GM23248 (cell line): ENCODE data around the gene ICA1.

ENCODE experiments used
- EZH2 ChIP-seq: fragments of 200-600 bp; sonication (generic); IDR thresholded peaks from 2 replicates; pipeline ENCODE4 v1.6.1; 2018; ENCODE audit warnings: antibody characterized with exemption, mild to moderate bottlenecking; ENCODE audit not compliant: insufficient read depth, poor library complexity, severe bottlenecking
- EZH2phosphoT487 ChIP-seq: fragments of 200-600 bp; sonication (generic); IDR thresholded peaks from 2 replicates; pipeline ENCODE4 v1.6.1; 2018; ENCODE audit warnings: antibody characterized with exemption, moderate library complexity, mild to moderate bottlenecking, low read depth; ENCODE audit not compliant: insufficient read depth

DNA sequence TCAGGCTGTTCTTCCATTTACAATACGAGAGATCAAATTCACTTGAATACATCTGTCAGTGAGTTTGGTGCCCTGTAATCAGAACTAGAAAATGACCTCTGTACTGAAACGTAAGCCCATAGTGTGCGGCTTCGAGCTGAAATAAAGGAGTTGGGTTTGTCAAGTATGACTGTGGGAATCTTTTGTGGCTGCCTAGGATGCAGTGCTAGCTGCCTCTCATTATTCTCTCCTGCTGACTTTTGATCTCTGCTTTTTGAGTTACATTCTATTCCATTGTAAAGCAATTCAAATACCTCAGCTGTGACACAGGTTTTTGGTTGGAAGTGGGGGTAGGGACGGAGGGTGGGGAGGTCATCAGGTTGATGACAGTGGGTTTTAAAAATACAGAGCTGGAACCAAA, 40.4 kb downstream of the ICA1 start:
- TF ChIP-seq EZH2: no peak
- no peak for TF ChIP-seq EZH2phosphoT487
